SK-N-SH (cell line): ENCODE data around the gene CHMP1A. TPM values are rescaled to one million over a fixed set of nuclear protein-coding genes. Genes with fewer than 3 reads are reported as not detected.

Source experiments
- CTCF ChIA-PET: fragments of 300-600, 350-600 bp; formaldehyde crosslinking; extraction: SDS; loops from one replicate; lab custom pipeline; 2021; lab: Yijun Ruan, JAX
- POLR2A ChIA-PET: fragments of 350-600 bp; sonication (Branson Sonifier 250); formaldehyde crosslinking; extraction: SDS; loops from one replicate; lab custom pipeline; 2020; ENCODE audit warnings: antibody characterized with exemption, inconsistent platforms; lab: Yijun Ruan, JAX
- DNase-seq: peaks from one replicate; pipeline ENCODE4 v3.0.0; 2012
- H2AFZ ChIP-seq: fragments of 200-600 bp; sonication (generic); 2 replicates; pipeline ENCODE4 v1.8.1; 2016; ENCODE audit warnings: antibody characterized with exemption, mild to moderate bottlenecking, low read depth
- H3F3A ChIP-seq: fragments of 200-600 bp; sonication (generic); replicated peaks from 2 replicates; pipeline ENCODE3; 2016; ENCODE audit warnings: antibody characterized with exemption, mild to moderate bottlenecking; ENCODE audit not compliant: insufficient read depth
- H3K27ac ChIP-seq, 2 experiments: fragments of 200-500 bp in 1 of 2; fragments of 200-600 bp in 1 of 2; sonication (Bioruptor generic) in 1 of 2; sonication (generic), shearing (Covaris generic) in 1 of 2; 2 replicates each; pipeline versions ENCODE4 v1.5.1 to v1.6.1; 2014 to 2016; ENCODE audit warnings: low read depth in 2 of 2, inconsistent platforms in 1 of 2, low read length in 1 of 2, mild to moderate bottlenecking in 1 of 2, mixed read lengths in 1 of 2
- H3K27me3 ChIP-seq: fragments of 200-600 bp; sonication (generic), shearing (Covaris generic); 2 replicates; pipeline ENCODE4 v1.6.1; 2016; ENCODE audit warnings: mixed run types; ENCODE audit not compliant: insufficient read depth
- H3K36me3 ChIP-seq, 2 experiments: fragments of 200-500 bp in 1 of 2; fragments of 200-600 bp in 1 of 2; sonication (Bioruptor generic) in 1 of 2; sonication (generic) in 1 of 2; replicated peaks in 1 of 2; 2 replicates each; pipeline versions ENCODE3 to v1.5.1; 2014 to 2016; ENCODE audit warnings: low read length in 1 of 2, mild to moderate bottlenecking in 1 of 2; ENCODE audit not compliant: insufficient read depth in 2 of 2, control insufficient read depth in 1 of 2
- H3K4me1 ChIP-seq, 2 experiments: fragments of 200-500 bp in 1 of 2; fragments of 200-600 bp in 1 of 2; sonication (Bioruptor generic) in 1 of 2; sonication (generic), shearing (Covaris generic) in 1 of 2; 2 replicates each; pipeline versions ENCODE4 v1.5.1 to v1.6.1; 2014 to 2016; ENCODE audit warnings: low read depth in 1 of 2, low read length in 1 of 2, mixed run types in 1 of 2; ENCODE audit not compliant: insufficient read depth in 2 of 2, control insufficient read depth in 1 of 2
- H3K4me2 ChIP-seq: fragments of 200-600 bp; sonication (generic), shearing (Covaris generic); 2 replicates; pipeline ENCODE4 v1.6.1; 2017; ENCODE audit warnings: mixed run types
- H3K4me3 ChIP-seq, 2 experiments: fragments of 200-500 bp in 1 of 2; fragments of 200-600 bp in 1 of 2; sonication (Bioruptor generic) in 1 of 2; sonication (generic), shearing (Covaris generic) in 1 of 2; 2 replicates each; pipeline versions ENCODE4 v1.5.1 to v1.8.1; 2014 to 2016; ENCODE audit warnings: low read depth in 2 of 2, inconsistent platforms in 1 of 2, low read length in 1 of 2, mild to moderate bottlenecking in 1 of 2, mixed read lengths in 1 of 2, moderate library complexity in 1 of 2
- H3K79me2 ChIP-seq: fragments of 200-600 bp; sonication (generic); 2 replicates; pipeline ENCODE4 v1.8.1; 2017; ENCODE audit warnings: mild to moderate bottlenecking; ENCODE audit not compliant: insufficient read depth
- H3K9ac ChIP-seq: fragments of 200-600 bp; sonication (generic); 2 replicates; pipeline ENCODE4 v1.6.1; 2017; ENCODE audit warnings: mixed run types
- H3K9me2 ChIP-seq: fragments of 200-600 bp; sonication (generic); 2 replicates; pipeline ENCODE4 v1.6.1; 2017; ENCODE audit warnings: mixed run types
- H3K9me3 ChIP-seq: fragments of 200-600 bp; sonication (generic); 2 replicates; pipeline ENCODE4 v1.6.1; 2017; ENCODE audit warnings: mixed run types, mild to moderate bottlenecking, moderate library complexity
- H4K20me1 ChIP-seq: fragments of 200-600 bp; sonication (generic); 2 replicates; pipeline ENCODE4 v1.6.1; 2017; ENCODE audit warnings: mild to moderate bottlenecking, mixed run types; ENCODE audit not compliant: insufficient read depth
- FOXJ3 ChIP-seq: sonication (generic); formaldehyde crosslinking; IDR thresholded peaks from 2 replicates; pipeline ENCODE4 v1.5.1; 2020; ENCODE audit warnings: mild to moderate bottlenecking, missing genetic modification reagents
- GATA2 ChIP-seq: sonication (generic); formaldehyde crosslinking; IDR thresholded peaks from 2 replicates; pipeline ENCODE4 v1.5.0; 2020; ENCODE audit warnings: mild to moderate bottlenecking, missing genetic modification reagents
- JUND ChIP-seq: IDR thresholded peaks from 2 replicates; pipeline ENCODE4 v1.4.0; 2012
- NFIC ChIP-seq: IDR thresholded peaks from 2 replicates; pipeline ENCODE4 v1.4.0; 2012; ENCODE audit warnings: borderline replicate concordance
- RFX5 ChIP-seq: IDR thresholded peaks from 2 replicates; pipeline ENCODE4 v1.6.1; 2012; ENCODE audit warnings: mild to moderate bottlenecking, improper control_type of control experiment, low read length
- SMC3 ChIP-seq: IDR thresholded peaks from 2 replicates; pipeline ENCODE4 v1.6.1; 2012; ENCODE audit warnings: low read depth, low read length, improper control_type of control experiment
- TAF1 ChIP-seq: IDR thresholded peaks from 2 replicates; pipeline ENCODE4 v1.6.1; 2012; ENCODE audit warnings: low read depth, mild to moderate bottlenecking, low read length, moderate library complexity, borderline replicate concordance
- TEAD4 ChIP-seq: IDR thresholded peaks from 2 replicates; pipeline ENCODE4 v1.4.0; 2012; ENCODE audit warnings: mild to moderate bottlenecking, borderline replicate concordance; ENCODE audit not compliant: insufficient read depth
- YY1 ChIP-seq: IDR thresholded peaks from 2 replicates; pipeline ENCODE4 v1.4.0; 2012; ENCODE audit warnings: low read depth, mild to moderate bottlenecking
- WGBS: methylation state at CpG from one replicate; pipeline ENCODE4 v1.1.6; 2017; ENCODE audit warnings: low lambda C conversion rate; 5-methylcytosine and 5-hydroxymethylcytosine counted together
- polyA plus RNA-seq, 3 experiments: library from polyadenylated mRNA; depleted of rRNA; stranded (reverse); fragments of >200 nt; gene quantifications; 2 replicates each; pipeline ENCODE4 v1.2.3, GENCODE V29; 2012
- TF ChIP-seq, protein P1 (sequence below): fragments of 150-350 bp; IDR thresholded peaks from 2 replicates; pipeline ENCODE4 v1.6.1; 2017; ENCODE audit warnings: antibody characterized with exemption, low read length, low read depth, borderline replicate concordance
- TF ChIP-seq, protein P2 (sequence below): IDR thresholded peaks from 2 replicates; pipeline ENCODE4 v1.6.1; 2012; ENCODE audit warnings: mild to moderate bottlenecking, low read depth, low read length, moderate library complexity

The CHMP1A gene
- polyA plus RNA-seq, 1 of the 3 experiments (the other 2 are of a cell fraction), result 138 TPM

- TF ChIP-seq, protein P1, sequence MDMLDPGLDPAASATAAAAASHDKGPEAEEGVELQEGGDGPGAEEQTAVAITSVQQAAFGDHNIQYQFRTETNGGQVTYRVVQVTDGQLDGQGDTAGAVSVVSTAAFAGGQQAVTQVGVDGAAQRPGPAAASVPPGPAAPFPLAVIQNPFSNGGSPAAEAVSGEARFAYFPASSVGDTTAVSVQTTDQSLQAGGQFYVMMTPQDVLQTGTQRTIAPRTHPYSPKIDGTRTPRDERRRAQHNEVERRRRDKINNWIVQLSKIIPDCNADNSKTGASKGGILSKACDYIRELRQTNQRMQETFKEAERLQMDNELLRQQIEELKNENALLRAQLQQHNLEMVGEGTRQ, result no peak
- no peak for TF ChIP-seq TAF1
- no peak for TF ChIP-seq FOXJ3 (CRISPR knock-in tag)
Measured at GRCh38 chr16:89621698-89622409, 35.7 kb downstream of the CHMP1A start (continued).

DNA sequence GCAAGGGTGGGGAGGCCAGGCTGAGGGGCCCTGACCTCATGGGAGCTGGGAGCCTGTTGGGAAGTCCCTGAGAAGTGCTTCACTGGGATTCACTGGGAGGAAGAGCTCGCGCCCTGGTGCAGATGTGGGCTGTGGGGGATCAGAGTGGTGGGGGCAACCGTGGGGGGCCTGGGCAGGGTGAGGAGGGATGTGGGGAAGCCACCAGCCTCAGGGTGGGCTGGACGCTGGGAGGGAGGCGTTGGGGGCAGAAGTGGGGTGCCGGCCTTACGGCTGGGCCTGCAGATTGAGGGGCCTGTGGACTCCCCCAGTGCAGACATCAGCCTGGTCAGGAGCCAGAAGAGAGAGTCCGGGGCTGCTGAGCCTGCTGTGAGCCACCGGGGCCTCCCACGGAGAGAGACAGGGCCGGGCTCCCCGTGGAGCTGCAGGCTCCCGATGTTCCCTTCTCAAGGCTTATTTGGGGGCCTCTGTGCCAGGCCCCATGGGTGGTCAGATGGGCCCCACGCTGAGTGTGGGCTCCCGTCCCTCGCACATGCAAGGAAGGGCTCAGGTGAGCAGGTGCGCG lies 36.3 kb downstream of the CHMP1A start:
- H3K4me1 ChIP-seq, result no peaks in the 10 kb centered on the region
- CTCF ChIA-PET, result interaction anchor here (1.5 kb wide), 1 partner anchor 20 kb away, joined by 4 read pairs; no protein-coding TSS in a partner anchor
- peaks cover 6% of the 10 kb centered on the region for H3F3A ChIP-seq
- H2AFZ ChIP-seq, result no peak overlapping the region
- H3K9me2 ChIP-seq, result no peaks in the 10 kb centered on the region
- TF ChIP-seq RFX5 (no peak), TEAD4 (no peak), YY1 (no peak), GATA2 (no peak), JUND (no peak)
- TF ChIP-seq, all 33 proteins: peak for 0
- H4K20me1 ChIP-seq, result no peaks in the 10 kb centered on the region
- no peaks in the 10 kb centered on the region for H3K36me3 ChIP-seq
- no peak overlapping the region for H3K4me3 ChIP-seq
- no peak for DNase-seq
- no peaks in the 10 kb centered on the region for H3K79me2 ChIP-seq
- 82% methylated on average over 5 of the region's 18 CpGs for WGBS
- no peak overlapping the region for H3K9ac ChIP-seq
- H3K4me2 ChIP-seq, result no peak overlapping the region
- POLR2A ChIA-PET, result no interaction called here
- H3K27ac ChIP-seq, result no peak overlapping the region
- H3K27me3 ChIP-seq, result no peaks in the 10 kb centered on the region
- H3K9me3 ChIP-seq, result no peaks in the 10 kb centered on the region

DNA sequence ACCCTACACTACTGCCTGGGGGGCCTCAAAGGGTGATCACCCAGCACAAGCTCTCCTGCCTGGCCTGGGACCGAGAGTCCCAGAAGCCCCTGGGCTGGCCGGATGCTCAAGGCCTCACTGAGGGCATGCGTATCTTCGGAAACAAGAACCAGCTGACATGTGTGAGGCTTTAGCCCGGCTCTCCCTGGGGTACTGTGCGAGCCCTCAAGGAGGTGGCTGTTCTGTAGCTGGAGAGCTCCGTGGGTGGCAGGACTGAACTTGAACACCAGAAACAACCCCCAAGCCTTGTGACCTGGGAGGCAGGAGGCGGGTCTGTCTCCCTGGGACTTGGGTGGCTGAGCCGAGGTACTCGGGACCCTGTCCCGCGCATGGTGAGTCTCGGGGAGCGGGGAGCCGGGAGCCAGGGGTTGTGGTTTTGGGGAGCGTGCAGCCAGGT lies 37.1 kb downstream of the CHMP1A start:
- no peak overlapping the region for H3K27ac ChIP-seq
- 83% methylated on average over 9 of the region's 16 CpGs for WGBS
- H3K4me1 ChIP-seq, result no peaks in the 10 kb centered on the region; a peak in 1 of 4 replicates
- no peaks in the 10 kb centered on the region for H3K9me3 ChIP-seq
- H3K36me3 ChIP-seq, result no peaks in the 10 kb centered on the region
- TF ChIP-seq, protein P2, sequence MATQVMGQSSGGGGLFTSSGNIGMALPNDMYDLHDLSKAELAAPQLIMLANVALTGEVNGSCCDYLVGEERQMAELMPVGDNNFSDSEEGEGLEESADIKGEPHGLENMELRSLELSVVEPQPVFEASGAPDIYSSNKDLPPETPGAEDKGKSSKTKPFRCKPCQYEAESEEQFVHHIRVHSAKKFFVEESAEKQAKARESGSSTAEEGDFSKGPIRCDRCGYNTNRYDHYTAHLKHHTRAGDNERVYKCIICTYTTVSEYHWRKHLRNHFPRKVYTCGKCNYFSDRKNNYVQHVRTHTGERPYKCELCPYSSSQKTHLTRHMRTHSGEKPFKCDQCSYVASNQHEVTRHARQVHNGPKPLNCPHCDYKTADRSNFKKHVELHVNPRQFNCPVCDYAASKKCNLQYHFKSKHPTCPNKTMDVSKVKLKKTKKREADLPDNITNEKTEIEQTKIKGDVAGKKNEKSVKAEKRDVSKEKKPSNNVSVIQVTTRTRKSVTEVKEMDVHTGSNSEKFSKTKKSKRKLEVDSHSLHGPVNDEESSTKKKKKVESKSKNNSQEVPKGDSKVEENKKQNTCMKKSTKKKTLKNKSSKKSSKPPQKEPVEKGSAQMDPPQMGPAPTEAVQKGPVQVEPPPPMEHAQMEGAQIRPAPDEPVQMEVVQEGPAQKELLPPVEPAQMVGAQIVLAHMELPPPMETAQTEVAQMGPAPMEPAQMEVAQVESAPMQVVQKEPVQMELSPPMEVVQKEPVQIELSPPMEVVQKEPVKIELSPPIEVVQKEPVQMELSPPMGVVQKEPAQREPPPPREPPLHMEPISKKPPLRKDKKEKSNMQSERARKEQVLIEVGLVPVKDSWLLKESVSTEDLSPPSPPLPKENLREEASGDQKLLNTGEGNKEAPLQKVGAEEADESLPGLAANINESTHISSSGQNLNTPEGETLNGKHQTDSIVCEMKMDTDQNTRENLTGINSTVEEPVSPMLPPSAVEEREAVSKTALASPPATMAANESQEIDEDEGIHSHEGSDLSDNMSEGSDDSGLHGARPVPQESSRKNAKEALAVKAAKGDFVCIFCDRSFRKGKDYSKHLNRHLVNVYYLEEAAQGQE, result no peak
- TF ChIP-seq TEAD4, result no peak
- TF ChIP-seq NFIC, result no peak
- TF ChIP-seq SMC3, result no peak
- TF ChIP-seq, protein P1, result no peak
- no peak for TF ChIP-seq YY1
- no peak for DNase-seq
- no peaks in the 10 kb centered on the region for H4K20me1 ChIP-seq
- H3K27me3 ChIP-seq, result no peaks in the 10 kb centered on the region
- H3K9ac ChIP-seq, result no peak overlapping the region
- H3K9me2 ChIP-seq, result no peaks in the 10 kb centered on the region
- no peak overlapping the region for H3K4me3 ChIP-seq
- no peaks in the 10 kb centered on the region for H3K79me2 ChIP-seq
- H3F3A ChIP-seq, result peaks cover 6% of the 10 kb centered on the region
- no peak overlapping the region for H3K4me2 ChIP-seq
- ChIA-PET POLR2A (no interaction called here), CTCF (interaction anchor here (0.6 to 1.5 kb wide), 2 partner anchors 9 to 21 kb away, joined by 3 to 4 read pairs; no protein-coding TSS in a partner anchor)
- H2AFZ ChIP-seq, result no peak overlapping the region
